ENCODE data around the gene SH3YL1. TPM values are rescaled to one million over a fixed set of nuclear protein-coding genes. Genes with fewer than 3 reads are reported as not detected.

The SH3YL1 gene
- total RNA-seq, 2 experiments from 2014 or later, result 19.6 to 21.0 TPM

- no peaks in the 10 kb centered on the region for H3K36me3 Mint-ChIP-seq (ENCODE audit: low read depth)
- ChIA-PET CTCF (no interaction called here), POLR2A (no interaction called here)
- H3K9me3 Mint-ChIP-seq, result peaks cover 13% of the 10 kb centered on the region
- no peak for DNase-seq
- no peak overlapping the region for H3K27ac Mint-ChIP-seq
- no peaks in the 10 kb centered on the region for H3K27me3 Mint-ChIP-seq
- H3K4me1 Mint-ChIP-seq, result no peaks in the 10 kb centered on the region
- no peak overlapping the region for H3K4me3 Mint-ChIP-seq
Measured at GRCh38 chr2:193141-193671, 70.6 kb downstream of the SH3YL1 start.

GRCh38 chr2:191311-192190 lies 72.3 kb downstream of the SH3YL1 start:
- DNase-seq, result no peak
- no peak overlapping the region for H3K4me3 Mint-ChIP-seq
- ChIA-PET CTCF (no interaction called here), POLR2A (no interaction called here)
- H3K27me3 Mint-ChIP-seq, result no peaks in the 10 kb centered on the region
- H3K4me1 Mint-ChIP-seq, result no peaks in the 10 kb centered on the region
- H3K27ac Mint-ChIP-seq, result no peak overlapping the region
- peaks cover 25% of the 10 kb centered on the region for H3K9me3 Mint-ChIP-seq
- H3K36me3 Mint-ChIP-seq (ENCODE audit: low read depth), result peaks cover 3% of the 10 kb centered on the region

- H3K4me3 Mint-ChIP-seq, result no peak overlapping the region
- peaks cover 47% of the 10 kb centered on the region for H3K9me3 Mint-ChIP-seq
- peaks cover 2% of the 10 kb centered on the region for H3K4me1 Mint-ChIP-seq
- DNase-seq, result no peak
- H3K36me3 Mint-ChIP-seq (ENCODE audit: low read depth), result peaks cover 5% of the 10 kb centered on the region
- ChIA-PET CTCF (no interaction called here), POLR2A (no interaction called here)
- no peaks in the 10 kb centered on the region for H3K27me3 Mint-ChIP-seq
- no peak overlapping the region for H3K27ac Mint-ChIP-seq
Measured at GRCh38 chr2:187825-188224, 76.0 kb downstream of the SH3YL1 start.

GRCh38 chr2:185221-185620 lies 78.6 kb downstream of the SH3YL1 start:
- Mint-ChIP-seq H3K4me1 (peaks cover 2% of the 10 kb centered on the region), H3K27ac (no peak overlapping the region), H3K36me3 (ENCODE audit: low read depth) (peaks cover 6% of the 10 kb centered on the region), H3K4me3 (no peak overlapping the region), H3K27me3 (no peaks in the 10 kb centered on the region), H3K9me3 (peaks cover 44% of the 10 kb centered on the region)
- ChIA-PET POLR2A (no interaction called here), CTCF (no interaction called here)
- DNase-seq, result no peak

GRCh38 chr2:184695-185094 lies 79.1 kb downstream of the SH3YL1 start:
- ChIA-PET POLR2A (no interaction called here), CTCF (no interaction called here)
- H3K4me3 Mint-ChIP-seq, result no peak overlapping the region
- peaks cover 44% of the 10 kb centered on the region for H3K9me3 Mint-ChIP-seq
- H3K27ac Mint-ChIP-seq, result no peak overlapping the region
- H3K36me3 Mint-ChIP-seq (ENCODE audit: low read depth), result peaks cover 6% of the 10 kb centered on the region
- no peak for DNase-seq
- H3K27me3 Mint-ChIP-seq, result peaks cover 2% of the 10 kb centered on the region
- H3K4me1 Mint-ChIP-seq, result peaks cover 2% of the 10 kb centered on the region

GRCh38 chr2:182509-183122 lies 81.2 kb downstream of the SH3YL1 start:
- H3K9me3 Mint-ChIP-seq, result peaks cover 35% of the 10 kb centered on the region
- H3K4me3 Mint-ChIP-seq, result no peak overlapping the region
- peaks cover 8% of the 10 kb centered on the region for H3K4me1 Mint-ChIP-seq
- ChIA-PET CTCF (no interaction called here), POLR2A (no interaction called here)
- no peak overlapping the region for H3K27ac Mint-ChIP-seq
- no peak for DNase-seq
- peaks cover 2% of the 10 kb centered on the region for H3K27me3 Mint-ChIP-seq
- peaks cover 6% of the 10 kb centered on the region for H3K36me3 Mint-ChIP-seq (ENCODE audit: low read depth)

GRCh38 chr2:180311-180710 lies 83.5 kb downstream of the SH3YL1 start:
- Mint-ChIP-seq H3K36me3 (ENCODE audit: low read depth) (peaks cover 3% of the 10 kb centered on the region), H3K4me1 (peaks cover 30% of the 10 kb centered on the region), H3K4me3 (no peak overlapping the region), H3K27me3 (peaks cover 2% of the 10 kb centered on the region), H3K27ac (no peak overlapping the region), H3K9me3 (peaks cover 16% of the 10 kb centered on the region)
- ChIA-PET POLR2A (no interaction called here), CTCF (no interaction called here)
- no peak for DNase-seq

GRCh38 chr2:179886-180285 lies 83.9 kb downstream of the SH3YL1 start:
- peaks cover 6% of the 10 kb centered on the region for H3K27me3 Mint-ChIP-seq

GRCh38 chr2:177733-178132 lies 86.1 kb downstream of the SH3YL1 start:
- peak overlapping the region; percentile 63 for H3K27ac Mint-ChIP-seq
- H3K36me3 Mint-ChIP-seq (ENCODE audit: low read depth), result no peaks in the 10 kb centered on the region
- peaks cover 33% of the 10 kb centered on the region for H3K4me1 Mint-ChIP-seq
- ChIA-PET POLR2A (no interaction called here), CTCF (no interaction called here)
- H3K27me3 Mint-ChIP-seq, result peaks cover 7% of the 10 kb centered on the region
- peaks cover 3% of the 10 kb centered on the region for H3K9me3 Mint-ChIP-seq
- H3K4me3 Mint-ChIP-seq, result no peak overlapping the region
- no peak for DNase-seq

More at GRCh38 chr2:179886-180285, 83.9 kb downstream of the SH3YL1 start:
- Mint-ChIP-seq H3K27ac (no peak overlapping the region), H3K9me3 (peaks cover 13% of the 10 kb centered on the region), H3K36me3 (ENCODE audit: low read depth) (peaks cover 3% of the 10 kb centered on the region), H3K4me3 (no peak overlapping the region), H3K4me1 (peaks cover 34% of the 10 kb centered on the region)
- ChIA-PET POLR2A (no interaction called here), CTCF (no interaction called here)
- no peak for DNase-seq

GRCh38 chr2:176917-177316 lies 86.9 kb downstream of the SH3YL1 start:
- ChIA-PET CTCF (interaction anchor here (1.5 kb wide), 1 partner anchor 26 kb away, joined by 4 read pairs; no protein-coding TSS in a partner anchor), POLR2A (interaction anchor here (0.6 kb wide), 1 partner anchor 55 kb away, joined by 10 read pairs; no protein-coding TSS in a partner anchor)
- Mint-ChIP-seq H3K27ac (peak overlapping the region; percentile 88), H3K4me1 (peaks cover 33% of the 10 kb centered on the region), H3K9me3 (peaks cover 3% of the 10 kb centered on the region), H3K27me3 (peaks cover 7% of the 10 kb centered on the region), H3K4me3 (peak overlapping the region; percentile 25), H3K36me3 (ENCODE audit: low read depth) (no peaks in the 10 kb centered on the region)
- DNase-seq, result no peak

- Mint-ChIP-seq H3K36me3 (ENCODE audit: low read depth) (no peaks in the 10 kb centered on the region), H3K4me1 (peaks cover 33% of the 10 kb centered on the region), H3K9me3 (peaks cover 3% of the 10 kb centered on the region), H3K27ac (peak overlapping the region; percentile 84), H3K4me3 (peak overlapping the region; percentile 33), H3K27me3 (peaks cover 7% of the 10 kb centered on the region)
- peak; percentile 76 for DNase-seq
- ChIA-PET CTCF (interaction anchor here (1.5 kb wide), 1 partner anchor 27 kb away, joined by 4 read pairs; no protein-coding TSS in a partner anchor), POLR2A (interaction anchor here (0.6 kb wide), 1 partner anchor 56 kb away, joined by 10 read pairs; no protein-coding TSS in a partner anchor)
Measured at GRCh38 chr2:175880-176820, 87.7 kb downstream of the SH3YL1 start.

- Mint-ChIP-seq H3K36me3 (ENCODE audit: low read depth) (no peaks in the 10 kb centered on the region), H3K27ac (peak overlapping the region; percentile 84), H3K9me3 (peaks cover 2% of the 10 kb centered on the region), H3K27me3 (peaks cover 7% of the 10 kb centered on the region), H3K4me3 (peak overlapping the region; percentile 6), H3K4me1 (peaks cover 33% of the 10 kb centered on the region)
- DNase-seq, result no peak
- POLR2A ChIA-PET, result no interaction called here
- CTCF ChIA-PET, result interaction anchor here (1.5 kb wide), 1 partner anchor 28 kb away, joined by 4 read pairs; no protein-coding TSS in a partner anchor
Measured at GRCh38 chr2:175161-175786, 88.6 kb downstream of the SH3YL1 start.

All from activated CD4-positive, alpha-beta T cell treated with anti-CD3 and anti-CD28 coated beads, Interleukin-2, amount 10 ng/mL, durations not matched to agents 7 days and 5 days (primary cell).